Large intestine (tissue), 3 donors: ENCODE measurements around the gene ACVR2A. TPM values are rescaled to one million over a fixed set of nuclear protein-coding genes. Genes with fewer than 3 reads are reported as not detected.

Experiments
- DNase-seq, 2 donors: peaks; one replicate each; pipeline versions ENCODE4 v3.0.0 to v3.0.0-alpha.2; 2013
- H3K27ac ChIP-seq: one replicate; pipeline ENCODE4 v1.5.1; 2013; ENCODE audit warnings: low read length
- H3K27me3 ChIP-seq: 2 replicates; pipeline ENCODE4 v1.6.1; 2013; ENCODE audit warnings: low read length; ENCODE audit not compliant: control insufficient read depth, insufficient read depth
- H3K36me3 ChIP-seq: 2 replicates; pipeline ENCODE4 v1.6.1; 2013; ENCODE audit warnings: low read length; ENCODE audit not compliant: control insufficient read depth, insufficient read depth
- H3K4me1 ChIP-seq: one replicate; pipeline ENCODE4 v1.6.1; 2013; ENCODE audit warnings: low read length; ENCODE audit not compliant: control insufficient read depth, insufficient read depth
- H3K4me3 ChIP-seq: one replicate; pipeline ENCODE4 v1.5.1; 2013; ENCODE audit warnings: low read length
- H3K9me3 ChIP-seq: one replicate; pipeline ENCODE4 v1.6.1; 2013; ENCODE audit warnings: mild to moderate bottlenecking, low read depth, low read length, moderate library complexity; ENCODE audit not compliant: control insufficient read depth
- WGBS: methylation state at CpG from one replicate; pipeline ENCODE4 v1.1.5; 2013; ENCODE audit warnings: low lambda C conversion rate; ENCODE audit not compliant: insufficient coverage; 5-methylcytosine and 5-hydroxymethylcytosine counted together
- polyA plus RNA-seq: library from polyadenylated mRNA; unstranded; fragments of 120-200 nt; gene quantifications from one replicate; pipeline ENCODE4 v1.2.1, GENCODE V29; 2013

The ACVR2A gene
- polyA plus RNA-seq, 1 donor, result 20.4 TPM

DNA sequence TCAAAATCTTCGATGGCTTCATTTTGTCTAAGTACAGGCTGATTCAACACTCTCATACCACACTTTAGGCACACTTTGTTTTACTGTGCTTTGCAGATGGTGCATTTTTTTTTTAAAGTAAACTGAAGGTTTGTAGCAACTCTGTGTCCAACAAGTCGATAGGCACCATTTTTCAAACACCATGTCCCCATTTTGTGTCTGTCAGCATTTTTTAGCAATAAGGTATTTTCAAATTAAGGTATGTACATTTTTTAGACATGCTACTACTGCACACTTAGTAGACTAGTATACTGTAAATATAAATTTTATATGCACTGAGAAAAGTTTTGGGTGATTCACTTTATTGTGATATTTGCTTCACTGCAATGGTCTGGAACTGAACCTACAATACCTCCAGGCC, 131.3 kb downstream of the ACVR2A start:
- WGBS, result 100% methylated on average over 1 of the region's 2 CpGs
- Histone ChIP-seq H3K27me3 (no peaks in the 10 kb centered on the region), H3K36me3 (peaks cover 2% of the 10 kb centered on the region)

DNA sequence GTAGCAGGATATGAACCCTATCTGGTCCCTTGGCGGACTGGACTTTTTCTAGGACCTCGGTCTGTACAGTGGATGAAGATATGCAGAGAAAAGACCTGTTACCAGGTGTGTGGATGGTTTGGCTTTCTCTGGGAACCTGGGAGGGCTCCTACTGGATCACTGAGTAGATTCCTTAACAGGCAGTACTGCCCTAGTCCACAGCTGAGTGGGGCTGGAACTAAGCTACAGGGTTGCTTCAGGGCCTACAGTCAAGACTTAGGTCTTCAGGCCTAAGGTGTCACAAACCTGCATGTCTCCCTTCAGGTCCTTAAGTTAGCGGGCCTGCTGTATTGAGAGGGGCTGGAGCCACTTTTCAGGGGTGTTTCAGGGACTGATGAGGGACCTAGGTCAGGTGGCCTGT, 132.8 kb downstream of the ACVR2A start:
- H3K4me1 ChIP-seq, result no peaks in the 10 kb centered on the region
- no peak for DNase-seq
- no peaks in the 10 kb centered on the region for H3K9me3 ChIP-seq
- H3K36me3 ChIP-seq, result peaks cover 2% of the 10 kb centered on the region
- H3K4me3 ChIP-seq, result no peak overlapping the region
- no peaks in the 10 kb centered on the region for H3K27me3 ChIP-seq
- no peak overlapping the region for H3K27ac ChIP-seq
- no CpG with 5 or more reads among the region's 3 CpGs for WGBS

More for the DNA sequence above, 131.3 kb downstream of the ACVR2A start:
- H3K4me3 ChIP-seq, result no peak overlapping the region
- DNase-seq, result no peak
- no peaks in the 10 kb centered on the region for H3K9me3 ChIP-seq
- no peaks in the 10 kb centered on the region for H3K4me1 ChIP-seq
- H3K27ac ChIP-seq, result no peak overlapping the region

Other genes with a start within 250 kb of the ACVR2A start
- gene ORC4, start 175.7 kb downstream of the ACVR2A start, polyA plus RNA-seq, result 46.9 TPM
- 18.7 TPM for gene MBD5, start 176.1 kb downstream of the ACVR2A start, polyA plus RNA-seq